CD4-positive, alpha-beta T cell (primary cell): ENCODE measurements around the gene HIP1. TPM values are rescaled to one million over a fixed set of nuclear protein-coding genes. Genes with fewer than 3 reads are reported as not detected.
"Not testable (repeated sequence)": the region's sequence is repeated elsewhere in the genome, so short reads cannot be mapped to it uniquely, and the experiment has no call there.

Experiments
- ATAC-seq: fragments of 200-7000 bp; cut with Tn5 transposase; one replicate; pipeline ENCODE4 v1.10.0; 2022; ENCODE audit warnings: mild to moderate bottlenecking; ENCODE audit not compliant: poor library complexity
- CTCF ChIA-PET: fragments of 350-600 bp; sonication (Branson Sonifier 250); formaldehyde crosslinking; loops from one replicate; lab custom pipeline; 2021; ENCODE audit warnings: antibody characterized with exemption, inconsistent platforms; lab: Charles Lee
- POLR2A ChIA-PET: fragments of 350-600 bp; sonication (Branson Sonifier 250); formaldehyde crosslinking; loops from one replicate; lab custom pipeline; 2021; ENCODE audit warnings: antibody characterized with exemption, inconsistent platforms; lab: Charles Lee
- DNase-seq, 14 experiments: peaks; one replicate each; pipeline ENCODE4 v3.0.0-alpha.2; 2013 to 2020; ENCODE audit warnings: mixed read lengths in 2 of 14
- H3K27ac ChIP-seq, 2 donors: one replicate each; pipeline versions ENCODE4 v1.5.1 to v1.7.0; 2013; ENCODE audit warnings: low read length in 2 of 2, low read depth in 1 of 2, mild to moderate bottlenecking in 1 of 2
- H3K27me3 ChIP-seq, 2 experiments: 1 replicate in 1 of 2; 2 replicates in 1 of 2; pipeline versions ENCODE4 v1.6.1 to v1.7.0; 2013; ENCODE audit warnings: low read length in 2 of 2, control low read depth in 1 of 2, mild to moderate bottlenecking in 1 of 2, moderate library complexity in 1 of 2; ENCODE audit not compliant: insufficient read depth in 2 of 2, control insufficient read depth in 1 of 2
- H3K36me3 ChIP-seq: one replicate; pipeline ENCODE4 v1.6.1; 2013; ENCODE audit warnings: low read length, control low read depth; ENCODE audit not compliant: insufficient read depth
- H3K4me1 ChIP-seq: one replicate; pipeline ENCODE4 v1.6.1; 2013; ENCODE audit warnings: low read length, control low read depth; ENCODE audit not compliant: insufficient read depth
- H3K4me3 ChIP-seq: one replicate; pipeline ENCODE4 v1.5.1; 2013; ENCODE audit warnings: mild to moderate bottlenecking, low read length, moderate library complexity
- H3K9me3 ChIP-seq, 2 experiments: 1 replicate in 1 of 2; 2 replicates in 1 of 2; pipeline versions ENCODE4 v1.6.1 to v1.7.0; 2013; ENCODE audit warnings: low read length in 2 of 2, mild to moderate bottlenecking in 2 of 2, control low read depth in 1 of 2, moderate library complexity in 1 of 2; ENCODE audit not compliant: control insufficient read depth in 1 of 2, insufficient read depth in 1 of 2
- H3K27ac Mint-ChIP-seq: one replicate; pipeline ENCODE4 v1.8.0; 2020; ENCODE audit warnings: mixed read lengths
- H3K27me3 Mint-ChIP-seq: one replicate; pipeline ENCODE4 v1.8.0; 2021; ENCODE audit warnings: mixed read lengths
- H3K36me3 Mint-ChIP-seq: one replicate; pipeline ENCODE4 v1.8.0; 2021; ENCODE audit warnings: low read depth, mixed read lengths
- H3K4me1 Mint-ChIP-seq: one replicate; pipeline ENCODE4 v1.8.0; 2021; ENCODE audit warnings: low read depth, mixed read lengths
- H3K4me3 Mint-ChIP-seq: one replicate; pipeline ENCODE4 v1.8.0; 2020; ENCODE audit warnings: mild to moderate bottlenecking, mixed read lengths
- H3K9me3 Mint-ChIP-seq: one replicate; pipeline ENCODE4 v1.8.0; 2020; ENCODE audit warnings: mixed read lengths
- intact Hi-C, 2 experiments: fragments of 100-400 bp; cut with DNase I in 1 of 2; cut with micrococcal nuclease in 1 of 2; formaldehyde crosslinking; loops; one replicate each; pipeline versions ENCODE4 v1.15.1 to v1.9.0; 2023 to 2025; cut with DNase I, micrococcal nuclease
- total RNA-seq, 174 experiments: library from RNA in 2 of 174; stranded (reverse) in 2 of 174; gene quantifications; one replicate each; pipeline ENCODE4 v1.2.3 and lab custom pipeline; 2021 to 2026
- TF ChIP-seq, protein P1 (sequence below): fragments of 200-600 bp; IDR thresholded peaks from one replicate; pipeline ENCODE4 v1.8.0; 2022; ENCODE audit warnings: antibody characterized with exemption, mild to moderate bottlenecking

Gene HIP1
- total RNA-seq, 2 experiments from 2014 or later = 1.5 to 1.7 TPM

DNA sequence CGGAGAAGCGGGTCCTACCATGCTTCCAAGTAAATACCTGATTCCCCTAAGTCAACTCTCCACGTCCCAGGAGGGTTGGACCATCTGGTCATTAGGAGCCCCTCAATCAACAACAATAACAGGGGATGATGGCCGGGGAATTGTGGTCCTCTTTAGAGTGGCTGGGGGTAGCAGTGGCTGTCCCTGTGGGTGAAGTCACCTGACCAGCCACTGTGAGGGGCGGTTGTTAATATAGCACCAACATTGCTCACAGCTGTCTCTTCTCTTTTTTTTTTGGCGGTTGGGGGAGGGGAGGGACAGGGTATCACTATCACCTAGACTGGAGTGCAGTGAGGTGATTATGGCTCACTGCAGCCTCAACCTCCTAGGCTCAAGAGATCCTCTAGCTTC is 178.8 kb downstream of the HIP1 start:
- intact Hi-C loops = no loop called here
- CTCF ChIA-PET = no interaction called here
- Histone ChIP-seq H3K27me3 (no peaks in the 10 kb centered on the region), H3K4me1 (no peaks in the 10 kb centered on the region), H3K36me3 (peaks cover 8% of the 10 kb centered on the region), H3K4me3 (no peak overlapping the region), H3K9me3 (peaks cover 12 to 23% of the 10 kb centered on the region in 2 experiments), H3K27ac (no peak overlapping the region)
- POLR2A ChIA-PET = no interaction called here
- no peak overlapping the region for H3K4me3 Mint-ChIP-seq
- H3K4me1 Mint-ChIP-seq = no peaks in the 10 kb centered on the region
- TF ChIP-seq, protein P1, sequence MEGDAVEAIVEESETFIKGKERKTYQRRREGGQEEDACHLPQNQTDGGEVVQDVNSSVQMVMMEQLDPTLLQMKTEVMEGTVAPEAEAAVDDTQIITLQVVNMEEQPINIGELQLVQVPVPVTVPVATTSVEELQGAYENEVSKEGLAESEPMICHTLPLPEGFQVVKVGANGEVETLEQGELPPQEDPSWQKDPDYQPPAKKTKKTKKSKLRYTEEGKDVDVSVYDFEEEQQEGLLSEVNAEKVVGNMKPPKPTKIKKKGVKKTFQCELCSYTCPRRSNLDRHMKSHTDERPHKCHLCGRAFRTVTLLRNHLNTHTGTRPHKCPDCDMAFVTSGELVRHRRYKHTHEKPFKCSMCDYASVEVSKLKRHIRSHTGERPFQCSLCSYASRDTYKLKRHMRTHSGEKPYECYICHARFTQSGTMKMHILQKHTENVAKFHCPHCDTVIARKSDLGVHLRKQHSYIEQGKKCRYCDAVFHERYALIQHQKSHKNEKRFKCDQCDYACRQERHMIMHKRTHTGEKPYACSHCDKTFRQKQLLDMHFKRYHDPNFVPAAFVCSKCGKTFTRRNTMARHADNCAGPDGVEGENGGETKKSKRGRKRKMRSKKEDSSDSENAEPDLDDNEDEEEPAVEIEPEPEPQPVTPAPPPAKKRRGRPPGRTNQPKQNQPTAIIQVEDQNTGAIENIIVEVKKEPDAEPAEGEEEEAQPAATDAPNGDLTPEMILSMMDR = no peak
- H3K27me3 Mint-ChIP-seq = no peaks in the 10 kb centered on the region
- DNase-seq = no peak
- ATAC-seq = no peak
- H3K27ac Mint-ChIP-seq = no peak overlapping the region
- peaks cover 7% of the 10 kb centered on the region for H3K9me3 Mint-ChIP-seq
- peaks cover 28% of the 10 kb centered on the region for H3K36me3 Mint-ChIP-seq

DNA sequence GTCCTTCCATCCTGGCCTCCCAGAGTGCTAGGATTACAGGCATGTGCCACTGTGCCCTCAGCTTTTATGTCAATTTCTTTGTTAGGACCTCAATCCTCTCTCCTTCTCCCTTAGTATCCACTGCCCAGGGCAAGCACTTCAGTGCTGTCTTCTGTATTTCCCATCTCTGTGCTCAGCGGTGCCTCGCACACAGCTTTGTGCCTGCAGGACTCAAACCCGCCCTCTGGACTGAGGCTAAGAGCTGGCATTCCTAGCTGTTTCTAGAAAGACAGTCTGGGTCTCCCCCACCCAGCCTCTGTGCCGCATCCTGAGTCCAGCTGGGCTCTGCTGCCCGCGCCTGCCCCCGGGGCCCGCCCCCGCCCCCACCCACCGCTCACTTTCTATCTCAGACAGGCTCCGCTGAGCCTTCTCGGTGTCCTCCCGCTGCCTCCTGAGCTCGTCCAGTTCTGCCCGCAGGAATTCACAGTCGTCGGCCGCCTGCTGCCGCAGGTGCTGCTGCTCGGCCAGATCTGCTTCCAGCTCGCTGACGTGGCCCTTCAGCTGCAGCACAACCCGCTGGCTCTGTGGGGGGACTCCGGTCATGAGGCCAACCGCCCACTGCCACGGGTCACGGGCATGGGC is 179.3 kb downstream of the HIP1 start:
- ChIA-PET POLR2A (no interaction called here), CTCF (no interaction called here)
- ATAC-seq (no peak), DNase-seq (no peak)
- TF ChIP-seq, protein P1 = no peak
- peaks cover 28% of the 10 kb centered on the region for H3K36me3 Mint-ChIP-seq
- intact Hi-C loops = no loop called here
- H3K27me3 ChIP-seq = no peaks in the 10 kb centered on the region
- H3K36me3 ChIP-seq = peaks cover 8% of the 10 kb centered on the region
- no peak overlapping the region for H3K4me3 Mint-ChIP-seq
- H3K4me1 Mint-ChIP-seq = no peaks in the 10 kb centered on the region
- no peak overlapping the region for H3K27ac Mint-ChIP-seq
- H3K27ac ChIP-seq = no peak overlapping the region
- no peaks in the 10 kb centered on the region for H3K27me3 Mint-ChIP-seq
- H3K9me3 Mint-ChIP-seq = peaks cover 7% of the 10 kb centered on the region
- no peak overlapping the region for H3K4me3 ChIP-seq
- no peaks in the 10 kb centered on the region for H3K4me1 ChIP-seq
- H3K9me3 ChIP-seq = peaks cover 12 to 23% of the 10 kb centered on the region in 2 experiments

DNA sequence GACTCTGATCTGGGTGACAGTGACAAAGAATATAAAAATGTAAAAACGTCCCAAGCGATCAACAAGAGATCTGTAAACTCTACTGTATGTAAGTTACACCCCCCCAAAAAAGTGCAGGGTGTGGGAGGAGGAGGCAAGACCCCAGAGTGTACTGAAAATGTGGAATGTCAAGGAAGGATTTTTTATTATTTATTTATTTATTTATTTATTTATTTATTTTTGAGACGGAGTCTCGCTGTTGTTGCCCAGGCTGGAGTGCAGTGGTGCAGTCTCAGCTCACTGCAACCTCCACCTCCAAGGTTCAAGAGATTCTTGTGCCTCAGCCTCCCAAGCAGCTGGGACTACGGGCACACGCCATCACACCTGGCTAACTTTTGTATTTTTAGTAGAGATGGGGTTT is 181.9 kb downstream of the HIP1 start:
- ATAC-seq, H3K4me3 Mint-ChIP-seq, H3K4me3 ChIP-seq, DNase-seq, H3K27ac Mint-ChIP-seq, H3K36me3 ChIP-seq, H3K27ac ChIP-seq, H3K36me3 Mint-ChIP-seq, H3K27me3 Mint-ChIP-seq, H3K27me3 ChIP-seq, H3K4me1 Mint-ChIP-seq, H3K4me1 ChIP-seq, H3K9me3 ChIP-seq, H3K9me3 Mint-ChIP-seq, CTCF ChIA-PET, POLR2A ChIA-PET: not testable (repeated sequence)
- intact Hi-C loops = loop anchor here in 1 of 2 experiments (2.0 kb wide), 1 partner anchor 212 kb away; no protein-coding TSS in a partner anchor

DNA sequence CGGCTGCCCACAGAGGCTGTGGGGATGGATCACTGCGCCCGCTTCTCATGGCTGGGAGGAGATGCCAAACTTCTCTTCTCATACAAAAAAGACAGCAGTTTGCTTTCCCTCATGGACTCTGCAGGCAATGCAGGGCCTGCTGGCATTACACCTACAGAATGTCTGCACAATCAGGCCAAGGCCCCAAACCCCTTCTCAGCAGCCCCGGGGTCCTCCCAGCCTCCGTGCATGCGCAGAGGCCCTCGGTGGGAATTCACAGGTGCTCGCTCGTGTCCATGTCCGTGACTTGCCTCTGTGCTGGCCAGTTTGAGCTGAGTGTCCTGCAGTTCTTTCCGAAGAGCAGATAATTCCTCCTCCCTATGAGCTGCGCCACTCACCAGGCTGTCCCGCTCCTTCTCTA is 183.0 kb downstream of the HIP1 start:
- no peak for ATAC-seq
- H3K9me3 Mint-ChIP-seq = no peaks in the 10 kb centered on the region
- no peaks in the 10 kb centered on the region for H3K36me3 Mint-ChIP-seq
- Histone ChIP-seq H3K27me3 (no peaks in the 10 kb centered on the region), H3K4me3 (no peak overlapping the region), H3K27ac (no peak overlapping the region), H3K36me3 (peaks cover 4% of the 10 kb centered on the region), H3K4me1 (no peaks in the 10 kb centered on the region), H3K9me3 (peaks cover 0 to 4% of the 10 kb centered on the region in 2 experiments)
- ChIA-PET CTCF (no interaction called here), POLR2A (no interaction called here)
- H3K4me3 Mint-ChIP-seq = no peak overlapping the region
- TF ChIP-seq, protein P1 = no peak
- H3K27me3 Mint-ChIP-seq = no peaks in the 10 kb centered on the region
- intact Hi-C loops = loop anchor here in 1 of 2 experiments (2.0 kb wide), 1 partner anchor 213 kb away; no protein-coding TSS in a partner anchor
- H3K27ac Mint-ChIP-seq = no peak overlapping the region
- H3K4me1 Mint-ChIP-seq = no peaks in the 10 kb centered on the region
- DNase-seq = no peak
